ENCODE data around the gene TBC1D21.

Gene TBC1D21

DNA sequence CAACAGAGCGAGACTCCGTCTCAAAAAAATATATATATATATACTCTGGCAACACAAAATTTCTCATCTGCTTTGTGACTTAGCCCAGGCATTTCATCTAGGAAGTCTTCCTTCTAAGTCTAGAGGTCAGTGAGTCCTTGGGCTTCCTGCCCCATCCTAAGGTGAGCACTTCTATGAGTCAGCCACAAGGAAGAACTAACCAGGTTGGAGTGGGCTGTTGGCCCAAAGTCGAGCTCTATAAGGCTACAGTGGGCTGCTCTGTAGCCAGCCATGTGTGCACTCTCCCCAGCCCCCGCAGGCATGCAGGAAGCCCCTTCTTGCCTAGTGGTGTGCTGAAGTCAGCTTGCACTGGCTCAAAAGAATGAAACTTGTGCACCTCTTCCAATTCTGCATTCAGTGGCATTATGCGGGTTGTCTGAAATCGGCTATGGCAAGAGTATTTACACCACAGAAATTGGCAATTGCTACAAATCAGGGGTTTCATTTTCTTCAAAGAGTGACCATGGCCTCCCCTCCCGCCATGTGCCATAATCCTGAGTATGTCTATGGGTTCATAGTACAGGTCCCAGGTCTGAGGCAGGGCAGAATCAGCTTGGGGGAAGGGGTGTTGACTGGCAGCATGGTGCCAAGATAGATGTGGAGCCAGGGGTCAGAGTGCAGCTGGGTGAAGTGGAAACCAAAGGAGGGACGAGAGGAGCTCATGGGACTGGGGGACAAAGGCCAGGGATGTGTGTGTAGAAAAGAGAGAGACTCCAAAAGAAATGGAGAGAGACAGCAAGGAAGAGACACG is 30.9 kb downstream of the TBC1D21 start:
- ATAC-seq = no peak
- TF ChIP-seq ZC3H10 (CRISPR knock-in tag; IDR thresholded peaks at IDR 0.05) (no peak), BACH2 (CRISPR knock-in tag; IDR thresholded peaks at IDR 0.05; ENCODE audit: borderline replicate concordance) (no peak), ISL1 (CRISPR knock-in tag; IDR thresholded peaks at IDR 0.05) (no peak)

DNA sequence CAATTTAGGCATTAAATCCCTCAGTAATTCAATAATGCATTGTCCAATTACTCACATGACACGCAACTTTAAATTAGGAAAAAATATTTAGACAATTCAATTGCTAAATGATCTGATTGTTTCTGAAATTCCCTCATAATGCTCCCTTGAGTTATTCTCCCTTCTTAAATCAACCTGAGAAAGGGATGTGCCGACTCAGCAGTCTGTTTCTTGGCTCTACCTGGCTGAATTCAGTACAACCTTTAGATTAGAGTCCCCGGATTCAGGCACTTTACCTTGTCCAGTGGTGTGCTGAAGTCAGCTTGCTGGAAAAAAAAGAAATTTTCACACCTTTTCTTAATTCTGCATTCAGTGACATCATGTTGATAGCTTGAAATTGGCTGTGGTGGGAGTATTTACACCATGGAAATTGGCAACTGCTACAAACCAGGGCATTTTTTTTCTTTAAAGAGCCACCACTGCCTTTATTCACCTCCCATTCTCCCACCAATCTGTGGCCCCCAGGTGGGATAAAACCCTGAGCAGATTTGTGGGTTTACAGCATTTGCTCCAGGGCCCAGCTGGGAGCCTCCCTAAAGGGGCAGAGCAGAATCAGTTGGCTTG is 32.0 kb downstream of the TBC1D21 start:
- no peak for ATAC-seq
- TF ChIP-seq, protein P1, sequence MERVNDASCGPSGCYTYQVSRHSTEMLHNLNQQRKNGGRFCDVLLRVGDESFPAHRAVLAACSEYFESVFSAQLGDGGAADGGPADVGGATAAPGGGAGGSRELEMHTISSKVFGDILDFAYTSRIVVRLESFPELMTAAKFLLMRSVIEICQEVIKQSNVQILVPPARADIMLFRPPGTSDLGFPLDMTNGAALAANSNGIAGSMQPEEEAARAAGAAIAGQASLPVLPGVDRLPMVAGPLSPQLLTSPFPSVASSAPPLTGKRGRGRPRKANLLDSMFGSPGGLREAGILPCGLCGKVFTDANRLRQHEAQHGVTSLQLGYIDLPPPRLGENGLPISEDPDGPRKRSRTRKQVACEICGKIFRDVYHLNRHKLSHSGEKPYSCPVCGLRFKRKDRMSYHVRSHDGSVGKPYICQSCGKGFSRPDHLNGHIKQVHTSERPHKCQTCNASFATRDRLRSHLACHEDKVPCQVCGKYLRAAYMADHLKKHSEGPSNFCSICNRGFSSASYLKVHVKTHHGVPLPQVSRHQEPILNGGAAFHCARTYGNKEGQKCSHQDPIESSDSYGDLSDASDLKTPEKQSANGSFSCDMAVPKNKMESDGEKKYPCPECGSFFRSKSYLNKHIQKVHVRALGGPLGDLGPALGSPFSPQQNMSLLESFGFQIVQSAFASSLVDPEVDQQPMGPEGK (CRISPR knock-in tag; IDR thresholded peaks at IDR 0.05; ENCODE audit: borderline replicate concordance) = no peak
- TF ChIP-seq, protein P2, sequence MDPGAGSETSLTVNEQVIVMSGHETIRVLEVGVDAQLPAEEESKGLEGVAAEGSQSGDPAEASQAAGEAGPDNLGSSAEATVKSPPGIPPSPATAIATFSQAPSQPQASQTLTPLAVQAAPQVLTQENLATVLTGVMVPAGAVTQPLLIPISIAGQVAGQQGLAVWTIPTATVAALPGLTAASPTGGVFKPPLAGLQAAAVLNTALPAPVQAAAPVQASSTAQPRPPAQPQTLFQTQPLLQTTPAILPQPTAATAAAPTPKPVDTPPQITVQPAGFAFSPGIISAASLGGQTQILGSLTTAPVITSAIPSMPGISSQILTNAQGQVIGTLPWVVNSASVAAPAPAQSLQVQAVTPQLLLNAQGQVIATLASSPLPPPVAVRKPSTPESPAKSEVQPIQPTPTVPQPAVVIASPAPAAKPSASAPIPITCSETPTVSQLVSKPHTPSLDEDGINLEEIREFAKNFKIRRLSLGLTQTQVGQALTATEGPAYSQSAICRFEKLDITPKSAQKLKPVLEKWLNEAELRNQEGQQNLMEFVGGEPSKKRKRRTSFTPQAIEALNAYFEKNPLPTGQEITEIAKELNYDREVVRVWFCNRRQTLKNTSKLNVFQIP (CRISPR knock-in tag; IDR thresholded peaks at IDR 0.05; ENCODE audit: borderline replicate concordance, low read depth) = no peak
- TF ChIP-seq ZNF8 (CRISPR knock-in tag; IDR thresholded peaks at IDR 0.05) (no peak), TOX (CRISPR knock-in tag; IDR thresholded peaks at IDR 0.05; ENCODE audit: borderline replicate concordance) (no peak), ZFP30 (CRISPR knock-in tag; IDR thresholded peaks at IDR 0.05) (no peak), ARNTL (CRISPR knock-in tag; IDR thresholded peaks at IDR 0.05; ENCODE audit: borderline replicate concordance, low read depth) (no peak), RARB (CRISPR knock-in tag; IDR thresholded peaks at IDR 0.05) (no peak), BACH2 (CRISPR knock-in tag; IDR thresholded peaks at IDR 0.05; ENCODE audit: borderline replicate concordance) (no peak), PPARA (CRISPR knock-in tag; IDR thresholded peaks at IDR 0.05; ENCODE audit: borderline replicate concordance) (no peak), ISL1 (CRISPR knock-in tag; IDR thresholded peaks at IDR 0.05) (no peak)
- TF ChIP-seq, protein P3, sequence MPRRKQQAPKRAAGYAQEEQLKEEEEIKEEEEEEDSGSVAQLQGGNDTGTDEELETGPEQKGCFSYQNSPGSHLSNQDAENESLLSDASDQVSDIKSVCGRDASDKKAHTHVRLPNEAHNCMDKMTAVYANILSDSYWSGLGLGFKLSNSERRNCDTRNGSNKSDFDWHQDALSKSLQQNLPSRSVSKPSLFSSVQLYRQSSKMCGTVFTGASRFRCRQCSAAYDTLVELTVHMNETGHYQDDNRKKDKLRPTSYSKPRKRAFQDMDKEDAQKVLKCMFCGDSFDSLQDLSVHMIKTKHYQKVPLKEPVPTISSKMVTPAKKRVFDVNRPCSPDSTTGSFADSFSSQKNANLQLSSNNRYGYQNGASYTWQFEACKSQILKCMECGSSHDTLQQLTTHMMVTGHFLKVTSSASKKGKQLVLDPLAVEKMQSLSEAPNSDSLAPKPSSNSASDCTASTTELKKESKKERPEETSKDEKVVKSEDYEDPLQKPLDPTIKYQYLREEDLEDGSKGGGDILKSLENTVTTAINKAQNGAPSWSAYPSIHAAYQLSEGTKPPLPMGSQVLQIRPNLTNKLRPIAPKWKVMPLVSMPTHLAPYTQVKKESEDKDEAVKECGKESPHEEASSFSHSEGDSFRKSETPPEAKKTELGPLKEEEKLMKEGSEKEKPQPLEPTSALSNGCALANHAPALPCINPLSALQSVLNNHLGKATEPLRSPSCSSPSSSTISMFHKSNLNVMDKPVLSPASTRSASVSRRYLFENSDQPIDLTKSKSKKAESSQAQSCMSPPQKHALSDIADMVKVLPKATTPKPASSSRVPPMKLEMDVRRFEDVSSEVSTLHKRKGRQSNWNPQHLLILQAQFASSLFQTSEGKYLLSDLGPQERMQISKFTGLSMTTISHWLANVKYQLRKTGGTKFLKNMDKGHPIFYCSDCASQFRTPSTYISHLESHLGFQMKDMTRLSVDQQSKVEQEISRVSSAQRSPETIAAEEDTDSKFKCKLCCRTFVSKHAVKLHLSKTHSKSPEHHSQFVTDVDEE (CRISPR knock-in tag; IDR thresholded peaks at IDR 0.05) = no peak

DNA sequence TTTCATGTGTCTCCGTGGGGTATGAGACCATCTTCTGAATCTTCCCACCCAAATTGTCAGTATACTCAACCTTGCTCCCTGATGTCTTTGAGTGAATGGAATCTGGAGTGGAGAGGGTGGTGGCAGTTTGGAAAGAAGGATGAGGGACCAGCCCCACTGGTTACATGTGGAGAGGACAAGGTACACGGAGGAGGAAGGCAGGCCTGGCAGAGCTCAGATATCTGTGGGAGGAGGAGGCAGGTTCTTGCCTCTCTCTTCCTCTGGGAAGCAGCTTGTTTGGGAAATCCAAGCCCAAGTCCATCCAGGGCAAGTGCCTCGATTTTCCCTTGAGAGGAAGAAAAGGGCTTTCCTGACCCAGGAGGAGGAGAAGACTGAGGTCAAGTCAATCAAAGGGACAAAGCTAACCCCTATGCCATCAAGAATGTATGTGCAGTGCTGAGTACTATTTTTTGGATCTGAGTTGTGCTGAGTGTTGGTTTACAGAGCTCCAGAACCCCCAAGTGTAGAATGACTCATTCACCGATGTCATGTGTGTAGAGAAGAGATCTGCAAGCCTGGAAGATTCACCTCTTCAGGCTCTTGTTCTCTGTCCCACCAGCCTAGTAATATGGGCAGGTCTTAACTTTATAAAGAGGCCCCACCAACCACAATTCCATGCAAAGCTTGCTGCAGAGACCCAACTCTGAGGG is 33.1 kb downstream of the TBC1D21 start:
- TF ChIP-seq CSDC2 (CRISPR knock-in tag; IDR thresholded peaks at IDR 0.05) (no peak), ZFP30 (CRISPR knock-in tag; IDR thresholded peaks at IDR 0.05) (no peak), ZFP3 (CRISPR knock-in tag; IDR thresholded peaks at IDR 0.05) (no peak), ZNF70 (CRISPR knock-in tag; IDR thresholded peaks at IDR 0.05) (no peak), RARB (CRISPR knock-in tag; IDR thresholded peaks at IDR 0.05) (no peak), OSR1 (CRISPR knock-in tag; IDR thresholded peaks at IDR 0.05) (no peak)
- TF ChIP-seq, protein P3 (CRISPR knock-in tag; IDR thresholded peaks at IDR 0.05) = no peak
- TF ChIP-seq, protein P1 (CRISPR knock-in tag; IDR thresholded peaks at IDR 0.05; ENCODE audit: borderline replicate concordance) = no peak
- ATAC-seq = no peak

Data from SK-N-SH treated with all-trans-retinoic acid at 6 μM for 48 hours (cell line).